GM23338 (cell line): ENCODE data around the gene DIDO1. TPM values are rescaled to one million over a fixed set of nuclear protein-coding genes. Genes with fewer than 3 reads are reported as not detected.
A peak's percentile ranks its signal among the peaks of the same experiment; 100 is the strongest.

ENCODE experiments used
- ATAC-seq: fragments of 200-7000 bp; cut with Tn5 transposase; 3 replicates; pipeline ENCODE4 v1.9.1; 2020
- DNase-seq: peaks from one replicate; pipeline ENCODE4 v3.0.0-alpha.2; 2015; ENCODE audit warnings: low spot score
- H2AFZ ChIP-seq: fragments of 200-600 bp; sonication (generic); 2 replicates; pipeline ENCODE4 v1.8.0; 2016; ENCODE audit warnings: antibody characterized with exemption, mild to moderate bottlenecking, moderate library complexity
- H3F3A ChIP-seq: fragments of 200-600 bp; sonication (generic); replicated peaks from 2 replicates; pipeline ENCODE4 v1.8.0; 2017; ENCODE audit warnings: antibody characterized with exemption, mixed run types, low read depth
- H3K27ac ChIP-seq: fragments of 200-600 bp; sonication (generic); 2 replicates; pipeline ENCODE4 v1.6.1; 2016; ENCODE audit warnings: low read depth
- H3K27me3 ChIP-seq: fragments of 200-600 bp; sonication (generic); 2 replicates; pipeline ENCODE4 v1.8.0; 2016; ENCODE audit warnings: mild to moderate bottlenecking, mixed run types, moderate library complexity; ENCODE audit not compliant: insufficient read depth
- H3K36me3 ChIP-seq: fragments of 200-600 bp; sonication (generic); 2 replicates; pipeline ENCODE4 v1.8.0; 2016; ENCODE audit warnings: mild to moderate bottlenecking; ENCODE audit not compliant: insufficient read depth
- H3K4me1 ChIP-seq: fragments of 200-600 bp; sonication (generic); 2 replicates; pipeline ENCODE4 v1.8.0; 2016; ENCODE audit warnings: mild to moderate bottlenecking, moderate library complexity; ENCODE audit not compliant: insufficient read depth
- H3K4me2 ChIP-seq: fragments of 200-600 bp; sonication (generic); 2 replicates; pipeline ENCODE4 v1.7.1; 2017; ENCODE audit warnings: mixed run types
- H3K4me3 ChIP-seq: fragments of 200-600 bp; sonication (generic); 2 replicates; pipeline ENCODE4 v1.6.1; 2016; ENCODE audit warnings: mixed run types
- H3K79me2 ChIP-seq: fragments of 200-600 bp; sonication (generic); replicated peaks from 2 replicates; pipeline ENCODE4 v1.8.0; 2017; ENCODE audit warnings: mild to moderate bottlenecking; ENCODE audit not compliant: insufficient read depth
- H3K9me2 ChIP-seq: fragments of 200-600 bp; sonication (generic); 2 replicates; pipeline ENCODE4 v1.8.0; 2017; ENCODE audit not compliant: insufficient read depth
- H4K20me1 ChIP-seq: fragments of 200-600 bp; sonication (generic); replicated peaks from 2 replicates; pipeline ENCODE4 v1.8.0; 2017; ENCODE audit warnings: mild to moderate bottlenecking; ENCODE audit not compliant: insufficient read depth
- H3K27ac Mint-ChIP-seq: 2 replicates; pipeline ENCODE4 v1.8.0; 2020; ENCODE audit warnings: inconsistent platforms, mild to moderate bottlenecking, moderate library complexity, mixed read lengths
- H3K27me3 Mint-ChIP-seq: 3 replicates; pipeline ENCODE4 v1.8.0; 2022; ENCODE audit warnings: low read depth, mild to moderate bottlenecking, moderate library complexity, mixed read lengths, inconsistent platforms; ENCODE audit not compliant: insufficient read depth, poor library complexity
- H3K36me3 Mint-ChIP-seq: 3 replicates; pipeline ENCODE4 v1.8.0; 2021; ENCODE audit warnings: low read depth, mild to moderate bottlenecking, inconsistent platforms, moderate library complexity, mixed read lengths
- H3K4me1 Mint-ChIP-seq: 3 replicates; pipeline ENCODE4 v1.8.0; 2020; ENCODE audit warnings: mild to moderate bottlenecking, inconsistent platforms, mixed read lengths
- H3K4me3 Mint-ChIP-seq: 3 replicates; pipeline ENCODE4 v1.8.0; 2021; ENCODE audit warnings: moderate library complexity, mild to moderate bottlenecking, inconsistent platforms, mixed read lengths
- H3K9me3 Mint-ChIP-seq: 3 replicates; pipeline ENCODE4 v1.8.0; 2020; ENCODE audit warnings: moderate library complexity, mild to moderate bottlenecking, inconsistent platforms, mixed read lengths
- CREB1 ChIP-seq: fragments of 250-450 bp; sonication (Bioruptor Pico); IDR thresholded peaks from 2 replicates; pipeline ENCODE4 v1.5.0; 2020; ENCODE audit warnings: low read depth, mild to moderate bottlenecking, moderate library complexity
- EZH2 ChIP-seq: fragments of 200-600 bp; sonication (generic); IDR thresholded peaks from one replicate; pipeline ENCODE4 v1.8.0; 2017; ENCODE audit warnings: antibody characterized with exemption, mild to moderate bottlenecking, low read depth; ENCODE audit not compliant: unreplicated experiment
- NANOG ChIP-seq: IDR thresholded peaks from 2 replicates; pipeline ENCODE4 v1.6.1; 2016; ENCODE audit warnings: antibody characterized with exemption, borderline replicate concordance
- POLR2AphosphoS5 ChIP-seq: IDR thresholded peaks from 2 replicates; pipeline ENCODE4 v1.6.1; 2016; ENCODE audit warnings: antibody characterized with exemption, low read depth
- REST ChIP-seq: IDR thresholded peaks from one replicate; pipeline ENCODE4 v1.6.1; 2018; ENCODE audit warnings: antibody characterized with exemption; ENCODE audit not compliant: unreplicated experiment
- STAT1 ChIP-seq: IDR thresholded peaks from one replicate; pipeline ENCODE4 v1.6.1; 2016; ENCODE audit warnings: antibody characterized with exemption; ENCODE audit not compliant: unreplicated experiment
- ZNF114 ChIP-seq: fragments of 250-450 bp; sonication (Bioruptor Pico); IDR thresholded peaks from 2 replicates; pipeline ENCODE4 v1.5.0; 2020; ENCODE audit warnings: mild to moderate bottlenecking, moderate library complexity
- ZNF331 ChIP-seq: fragments of 250-450 bp; sonication (Bioruptor Pico); IDR thresholded peaks from 2 replicates; pipeline ENCODE4 v1.5.0; 2020; ENCODE audit warnings: low read depth, mild to moderate bottlenecking, moderate library complexity
- polyA plus RNA-seq: library from polyadenylated mRNA; unstranded; fragments of >200 nt; fragmentation: Nextera tagmentation; extraction: Ambion mirVana; gene quantifications from 2 replicates; pipeline ENCODE4 v1.2.1, GENCODE V29; 2016
- total RNA-seq: library from RNA; depleted of rRNA; stranded (reverse); fragments of >200 nt; shearing (Covaris generic); gene quantifications from 2 replicates; pipeline ENCODE4 v1.2.3, GENCODE V29; 2014
- TF ChIP-seq, protein P1 (sequence below), 2 experiments: fragments of 200-600 bp in 1 of 2; sonication (generic) in 1 of 2; conservative IDR thresholded peaks; 2 replicates each; pipeline versions ENCODE4 v1.5.1 to v1.6.1; 2016 to 2017; ENCODE audit warnings: antibody characterized with exemption in 2 of 2, low read depth in 2 of 2, mild to moderate bottlenecking in 2 of 2, moderate library complexity in 1 of 2

The DIDO1 gene
- total and polyA plus RNA-seq, 2 experiments from 2014 or later, result 72.4 to 162 TPM

- Mint-ChIP-seq H3K4me3 (no peak overlapping the region; the same call in 2 of the 3 replicates), H3K36me3 (peaks cover 98% of the 10 kb centered on the region), H3K27me3 (peaks cover 3% of the 10 kb centered on the region), H3K9me3 (no peaks in the 10 kb centered on the region), H3K4me1 (peaks cover 3% of the 10 kb centered on the region; the same call in 1 of the 3 replicates), H3K27ac (no peak overlapping the region)
- Histone ChIP-seq H3K79me2 (peaks cover 94% of the 10 kb centered on the region), H3K27ac (no peak overlapping the region), H4K20me1 (peaks cover 68% of the 10 kb centered on the region), H2AFZ (no peak overlapping the region), H3K4me1 (peaks cover 3% of the 10 kb centered on the region), H3K4me2 (no peak overlapping the region), H3K27me3 (no peaks in the 10 kb centered on the region), H3K36me3 (peaks cover 57% of the 10 kb centered on the region), H3K4me3 (no peak overlapping the region), H3K9me2 (no peaks in the 10 kb centered on the region), H3F3A (peaks cover 22% of the 10 kb centered on the region)
- no peak for DNase-seq
- TF ChIP-seq ZNF331 (CRISPR knock-in tag) (no peak), EZH2 (no peak), REST (no peak), POLR2AphosphoS5 (no peak), CREB1 (CRISPR knock-in tag) (no peak)
- ATAC-seq, result no peak
Observed at GRCh38 chr20:62945771-62946339, 19.6 kb upstream of the DIDO1 start.

DNA sequence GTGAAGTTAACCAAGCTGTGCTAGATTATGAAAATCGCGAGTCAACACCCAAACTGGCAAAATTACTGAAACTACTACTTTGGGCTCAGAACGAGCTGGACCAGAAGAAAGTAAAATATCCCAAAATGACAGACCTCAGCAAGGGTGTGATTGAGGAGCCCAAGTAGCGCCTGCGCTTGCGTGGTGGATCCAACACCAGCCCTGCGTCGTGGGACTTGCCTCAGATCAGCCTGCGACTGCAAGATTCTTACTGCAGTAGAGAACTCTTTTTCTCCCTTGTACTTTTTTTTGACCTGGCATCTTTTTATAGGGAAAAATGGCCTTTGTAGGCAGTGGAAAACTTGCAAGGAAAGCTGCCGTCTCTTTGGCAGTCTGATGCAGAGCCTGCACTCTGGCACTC, 18.4 kb upstream of the DIDO1 start:
- Histone ChIP-seq H3F3A (peaks cover 29% of the 10 kb centered on the region), H3K27ac (0 out of 2 replicates have a peak overlapping the region, but pooled peaks have one; percentile 14), H3K9me2 (no peaks in the 10 kb centered on the region), H2AFZ (no peak overlapping the region), H3K4me3 (no peak overlapping the region), H3K27me3 (no peaks in the 10 kb centered on the region), H4K20me1 (peaks cover 71% of the 10 kb centered on the region), H3K79me2 (peaks cover 100% of the 10 kb centered on the region), H3K36me3 (peaks cover 57% of the 10 kb centered on the region), H3K4me1 (peaks cover 9% of the 10 kb centered on the region), H3K4me2 (no peak overlapping the region)
- Mint-ChIP-seq H3K27me3 (peaks cover 2% of the 10 kb centered on the region), H3K4me1 (peaks cover 4% of the 10 kb centered on the region; the same call in 2 of the 3 replicates), H3K9me3 (no peaks in the 10 kb centered on the region), H3K4me3 (no peak overlapping the region), H3K36me3 (peaks cover 88% of the 10 kb centered on the region), H3K27ac (no peak overlapping the region)
- no peak for DNase-seq
- no peak for ATAC-seq
- TF ChIP-seq STAT1, result no peak
- TF ChIP-seq, protein P1, sequence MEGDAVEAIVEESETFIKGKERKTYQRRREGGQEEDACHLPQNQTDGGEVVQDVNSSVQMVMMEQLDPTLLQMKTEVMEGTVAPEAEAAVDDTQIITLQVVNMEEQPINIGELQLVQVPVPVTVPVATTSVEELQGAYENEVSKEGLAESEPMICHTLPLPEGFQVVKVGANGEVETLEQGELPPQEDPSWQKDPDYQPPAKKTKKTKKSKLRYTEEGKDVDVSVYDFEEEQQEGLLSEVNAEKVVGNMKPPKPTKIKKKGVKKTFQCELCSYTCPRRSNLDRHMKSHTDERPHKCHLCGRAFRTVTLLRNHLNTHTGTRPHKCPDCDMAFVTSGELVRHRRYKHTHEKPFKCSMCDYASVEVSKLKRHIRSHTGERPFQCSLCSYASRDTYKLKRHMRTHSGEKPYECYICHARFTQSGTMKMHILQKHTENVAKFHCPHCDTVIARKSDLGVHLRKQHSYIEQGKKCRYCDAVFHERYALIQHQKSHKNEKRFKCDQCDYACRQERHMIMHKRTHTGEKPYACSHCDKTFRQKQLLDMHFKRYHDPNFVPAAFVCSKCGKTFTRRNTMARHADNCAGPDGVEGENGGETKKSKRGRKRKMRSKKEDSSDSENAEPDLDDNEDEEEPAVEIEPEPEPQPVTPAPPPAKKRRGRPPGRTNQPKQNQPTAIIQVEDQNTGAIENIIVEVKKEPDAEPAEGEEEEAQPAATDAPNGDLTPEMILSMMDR (conservative IDR thresholded peaks at IDR 0.05; ENCODE audit: low read depth in 2 of 2), result no peak
- TF ChIP-seq REST, result no peak
- TF ChIP-seq ZNF114 (CRISPR knock-in tag), result no peak
- no peak for TF ChIP-seq NANOG
